ENCODE results near the gene DDIT3. TPM values are rescaled to one million over a fixed set of nuclear protein-coding genes. Genes with fewer than 3 reads are reported as not detected.
"Not testable (repeated sequence)": the region's sequence is repeated elsewhere in the genome, so short reads cannot be mapped to it uniquely, and the experiment has no call there.

Gene DDIT3
- total and polyA plus RNA-seq, 10 donors, result 18.0 to 43.9 (median 23.0) TPM

GRCh38 chr12:57497223-57498131, 22.8 kb downstream of the DDIT3 start:
- Histone ChIP-seq H3K27ac (no peak overlapping the region), H3K27me3 (replicated peaks in 1 of 7) (no peaks in the 10 kb centered on the region), H3K4me3 (no peak overlapping the region), H3K4me1 (peaks cover 0 to 12% (median 0%) of the 10 kb centered on the region in 6 donors), H3K9me3 (no peaks in the 10 kb centered on the region), H3K36me3 (peaks cover 0 to 91% (median 67%) of the 10 kb centered on the region in 6 donors)
- intact Hi-C loops (cut with DNase I; ENCODE audit: low total_unique reads), result no loop called here
- TF ChIP-seq CTCF (IDR thresholded peaks at IDR 0.05 in 8 of 11, conservative IDR thresholded peaks at IDR 0.05 in 3 of 11), result no peak
- no peak for TF ChIP-seq POLR2AphosphoS5 (IDR thresholded peaks at IDR 0.05)
- TF ChIP-seq POLR2A (IDR thresholded peaks at IDR 0.05), result no peak
- DNase-seq, result peak; percentile 11
- whole genome bisulfite sequencing, 5 donors, result 86 to 94% (median 90%) methylated on average over 12 of the region's 12 CpGs

GRCh38 chr12:57496822-57497221, 23.5 kb downstream of the DDIT3 start:
- no peak overlapping the region for H3K4me3 ChIP-seq
- intact Hi-C loops (cut with DNase I; ENCODE audit: low total_unique reads), result no loop called here
- H3K36me3 ChIP-seq, result peaks cover 1 to 91% (median 65%) of the 10 kb centered on the region in 6 donors
- H3K4me1 ChIP-seq, result peaks cover 0 to 12% (median 0%) of the 10 kb centered on the region in 6 donors
- TF ChIP-seq CTCF (IDR thresholded peaks at IDR 0.05 in 8 of 11, conservative IDR thresholded peaks at IDR 0.05 in 3 of 11) (no peak), POLR2AphosphoS5 (IDR thresholded peaks at IDR 0.05) (no peak), POLR2A (IDR thresholded peaks at IDR 0.05) (no peak)
- DNase-seq, result no peak
- no peaks in the 10 kb centered on the region for H3K27me3 ChIP-seq (replicated peaks in 1 of 7)
- H3K9me3 ChIP-seq, result no peaks in the 10 kb centered on the region
- no peak overlapping the region for H3K27ac ChIP-seq

GRCh38 chr12:57495051-57495701, 25.1 kb downstream of the DDIT3 start:
- H3K27me3 ChIP-seq (replicated peaks in 1 of 7); H3K27ac ChIP-seq; H3K4me3 ChIP-seq; H3K4me1 ChIP-seq; intact Hi-C loops (cut with DNase I; ENCODE audit: low total_unique reads); H3K9me3 ChIP-seq: not testable (repeated sequence)
- 93 to 97% (median 97%) methylated on average over 23 to 46 of the region's 48 CpGs for WGBS, 5 donors
- peaks cover 3 to 91% (median 67%) of the 10 kb centered on the region in 6 donors for H3K36me3 ChIP-seq
- peak; percentile 46 for DNase-seq

- Histone ChIP-seq H3K27ac (no peak overlapping the region), H3K4me3 (no peak overlapping the region), H3K27me3 (replicated peaks in 1 of 7) (no peaks in the 10 kb centered on the region), H3K36me3 (peaks cover 3 to 71% (median 49%) of the 10 kb centered on the region in 6 donors), H3K4me1 (peaks cover 15 to 34% (median 20%) of the 10 kb centered on the region in 6 donors), H3K9me3 (no peaks in the 10 kb centered on the region)
- intact Hi-C loops (cut with DNase I; ENCODE audit: low total_unique reads), result no loop called here
- TF ChIP-seq POLR2AphosphoS5 (IDR thresholded peaks at IDR 0.05) (no peak), CTCF (IDR thresholded peaks at IDR 0.05 in 8 of 11, conservative IDR thresholded peaks at IDR 0.05 in 3 of 11) (no peak), POLR2A (IDR thresholded peaks at IDR 0.05) (no peak)
- peak; percentile 25 for DNase-seq
- 91 to 96% (median 94%) methylated on average over 15 of the region's 15 CpGs for WGBS, 5 donors
Measured at GRCh38 chr12:57491393-57492280, 28.7 kb downstream of the DDIT3 start.

Measured in spleen (tissue), 11 donors.